ENCODE results near the gene PADI6. TPM values are rescaled to one million over a fixed set of nuclear protein-coding genes. Genes with fewer than 3 reads are reported as not detected.
A peak's percentile ranks its signal among the peaks of the same experiment; 100 is the strongest.

The PADI6 gene
- total and polyA plus RNA-seq, 9 of the 15 experiments (the other 6 are each of a cell fraction or from before 2014, with no cell fraction given) = not detected

- no peak for TF ChIP-seq TEAD4 (IDR thresholded peaks at IDR 0.05; ENCODE audit: low read length)
- no peak for TF ChIP-seq TEAD4 (CRISPR knock-in tag; IDR thresholded peaks at IDR 0.05; ENCODE audit: borderline replicate concordance)
- TF ChIP-seq TRIM28 (IDR thresholded peaks at IDR 0.05) = no peak
- TF ChIP-seq, protein P1, sequence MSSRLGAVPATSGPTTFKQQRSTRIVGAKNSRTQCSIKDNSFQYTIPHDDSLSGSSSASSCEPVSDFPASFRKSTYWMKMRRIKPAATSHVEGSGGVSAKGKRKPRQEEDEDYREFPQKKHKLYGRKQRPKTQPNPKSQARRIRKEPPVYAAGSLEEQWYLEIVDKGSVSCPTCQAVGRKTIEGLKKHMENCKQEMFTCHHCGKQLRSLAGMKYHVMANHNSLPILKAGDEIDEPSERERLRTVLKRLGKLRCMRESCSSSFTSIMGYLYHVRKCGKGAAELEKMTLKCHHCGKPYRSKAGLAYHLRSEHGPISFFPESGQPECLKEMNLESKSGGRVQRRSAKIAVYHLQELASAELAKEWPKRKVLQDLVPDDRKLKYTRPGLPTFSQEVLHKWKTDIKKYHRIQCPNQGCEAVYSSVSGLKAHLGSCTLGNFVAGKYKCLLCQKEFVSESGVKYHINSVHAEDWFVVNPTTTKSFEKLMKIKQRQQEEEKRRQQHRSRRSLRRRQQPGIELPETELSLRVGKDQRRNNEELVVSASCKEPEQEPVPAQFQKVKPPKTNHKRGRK (tag; IDR thresholded peaks at IDR 0.05) = no peak
- TF ChIP-seq SRSF9 (IDR thresholded peaks at IDR 0.05; ENCODE audit: borderline replicate concordance, low read depth, low read length) = no peak
- TF ChIP-seq PCBP2 (IDR thresholded peaks at IDR 0.05; ENCODE audit: low read depth, low read length, poor library complexity, severe bottlenecking) = no peak
- TF ChIP-seq AFF4 (CRISPR knock-in tag; IDR thresholded peaks at IDR 0.05) = no peak
- TF ChIP-seq MAFF (IDR thresholded peaks at IDR 0.05; ENCODE audit: low read length) = no peak
- TF ChIP-seq NFIX (CRISPR knock-in tag; IDR thresholded peaks at IDR 0.05; ENCODE audit: low read depth) = no peak
- TF ChIP-seq ZNF740 (CRISPR knock-in tag; IDR thresholded peaks at IDR 0.05) = no peak
- peak in 1 of 2 experiments; percentile 59; a peak in 1 of 4 replicates for TF ChIP-seq ZNF740 (tag; IDR thresholded peaks at IDR 0.05)
- TF ChIP-seq NFE2L1 (tag; IDR thresholded peaks at IDR 0.05; ENCODE audit: borderline replicate concordance, low read depth) = no peak
- TF ChIP-seq ZNF583 (CRISPR knock-in tag; IDR thresholded peaks at IDR 0.05) = no peak
- no peak for TF ChIP-seq MTA1 (IDR thresholded peaks at IDR 0.05; ENCODE audit: borderline replicate concordance)
- TF ChIP-seq, protein P2, sequence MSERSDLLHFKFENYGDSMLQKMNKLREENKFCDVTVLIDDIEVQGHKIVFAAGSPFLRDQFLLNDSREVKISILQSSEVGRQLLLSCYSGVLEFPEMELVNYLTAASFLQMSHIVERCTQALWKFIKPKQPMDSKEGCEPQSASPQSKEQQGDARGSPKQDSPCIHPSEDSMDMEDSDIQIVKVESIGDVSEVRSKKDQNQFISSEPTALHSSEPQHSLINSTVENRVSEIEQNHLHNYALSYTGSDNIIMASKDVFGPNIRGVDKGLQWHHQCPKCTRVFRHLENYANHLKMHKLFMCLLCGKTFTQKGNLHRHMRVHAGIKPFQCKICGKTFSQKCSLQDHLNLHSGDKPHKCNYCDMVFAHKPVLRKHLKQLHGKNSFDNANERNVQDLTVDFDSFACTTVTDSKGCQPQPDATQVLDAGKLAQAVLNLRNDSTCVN (CRISPR knock-in tag; IDR thresholded peaks at IDR 0.05) = no peak
- no peak for TF ChIP-seq ZFPM2 (CRISPR knock-in tag; IDR thresholded peaks at IDR 0.05)
- TF ChIP-seq ZNF511 (CRISPR knock-in tag; IDR thresholded peaks at IDR 0.05) = no peak
- 0 out of 2 replicates have a peak, but pooled peaks have one; percentile 13 for TF ChIP-seq L3MBTL2 (IDR thresholded peaks at IDR 0.05)
- no peak for TF ChIP-seq ZNF41 (CRISPR knock-in tag; conservative IDR thresholded peaks at IDR 0.05)
- no peak for TF ChIP-seq ZEB2 (IDR thresholded peaks at IDR 0.05)
- no peak for TF ChIP-seq MCM3 (IDR thresholded peaks at IDR 0.05)
- no peak for TF ChIP-seq NR4A1 (CRISPR knock-in tag; IDR thresholded peaks at IDR 0.05)
- peak; percentile 84 for TF ChIP-seq NR4A1 (tag; IDR thresholded peaks at IDR 0.05)
- peak; percentile 70 for TF ChIP-seq ZNF175 (CRISPR knock-in tag; IDR thresholded peaks at IDR 0.05; ENCODE audit: low read depth)
Observed at GRCh38 chr1:17442841-17443240, 70.8 kb downstream of the PADI6 start (continued).
